CD4-positive, alpha-beta memory T cell (primary cell): Measurements from ENCODE around the gene RPS3A. TPM values are rescaled to one million over a fixed set of nuclear protein-coding genes. Genes with fewer than 3 reads are reported as not detected.
"Not testable (repeated sequence)": the region's sequence is repeated elsewhere in the genome, so short reads cannot be mapped to it uniquely, and the experiment has no call there.

ENCODE experiments used
- CTCF ChIA-PET: fragments of 350-600 bp; sonication (Branson Sonifier 250); formaldehyde crosslinking; loops from one replicate; lab custom pipeline; 2021; ENCODE audit warnings: inconsistent platforms; ENCODE audit not compliant: partially characterized antibody; lab: Charles Lee
- POLR2A ChIA-PET: fragments of 350-600 bp; sonication (Branson Sonifier 250); formaldehyde crosslinking; loops from one replicate; lab custom pipeline; 2021; ENCODE audit not compliant: partially characterized antibody; lab: Charles Lee
- DNase-seq, 5 donors: peaks; one replicate each; pipeline versions ENCODE4 v3.0.0 to v3.0.0-alpha.2; 2020 to 2022; ENCODE audit warnings: mixed read lengths in 1 of 5
- H3K27ac ChIP-seq: one replicate; pipeline ENCODE4 v1.7.0; 2013; ENCODE audit warnings: low read depth, low read length
- H3K27me3 ChIP-seq: 2 replicates; pipeline ENCODE4 v1.7.0; 2013; ENCODE audit warnings: mild to moderate bottlenecking, low read length, moderate library complexity; ENCODE audit not compliant: insufficient read depth
- H3K36me3 ChIP-seq: 2 replicates; pipeline ENCODE4 v1.7.0; 2013; ENCODE audit warnings: mild to moderate bottlenecking, low read length, moderate library complexity; ENCODE audit not compliant: insufficient read depth
- H3K4me1 ChIP-seq: 2 replicates; pipeline ENCODE4 v1.7.0; 2013; ENCODE audit warnings: mild to moderate bottlenecking, low read length, moderate library complexity; ENCODE audit not compliant: insufficient read depth
- H3K4me3 ChIP-seq, 2 donors: one replicate each; pipeline ENCODE4 v1.7.0; 2013; ENCODE audit warnings: low read length in 2 of 2, mild to moderate bottlenecking in 1 of 2
- H3K9me3 ChIP-seq, 2 donors: one replicate each; pipeline ENCODE4 v1.7.0; 2013; ENCODE audit warnings: low read length in 2 of 2, control low read depth in 1 of 2; ENCODE audit not compliant: control insufficient read depth in 1 of 2
- H3K27ac Mint-ChIP-seq, 7 donors: one replicate each; pipeline ENCODE4 v1.8.0; 2020 to 2021; ENCODE audit warnings: mixed read lengths in 7 of 7, mild to moderate bottlenecking in 6 of 7, inconsistent platforms in 3 of 7, moderate library complexity in 3 of 7
- H3K27me3 Mint-ChIP-seq, 2 donors: one replicate each; pipeline ENCODE4 v1.8.0; 2020 to 2021; ENCODE audit warnings: mixed read lengths in 2 of 2
- H3K36me3 Mint-ChIP-seq, 2 donors: one replicate each; pipeline ENCODE4 v1.8.0; 2020 to 2021; ENCODE audit warnings: mixed read lengths in 2 of 2, inconsistent platforms in 1 of 2, mild to moderate bottlenecking in 1 of 2
- H3K4me1 Mint-ChIP-seq, 4 donors: one replicate each; pipeline ENCODE4 v1.8.0; 2020 to 2021; ENCODE audit warnings: mixed read lengths in 4 of 4, mild to moderate bottlenecking in 1 of 4
- H3K4me3 Mint-ChIP-seq, 8 donors: one replicate each; pipeline ENCODE4 v1.8.0; 2020 to 2021; ENCODE audit warnings: mixed read lengths in 8 of 8, mild to moderate bottlenecking in 7 of 8, moderate library complexity in 6 of 8, inconsistent platforms in 3 of 8
- H3K9me3 Mint-ChIP-seq, 8 donors: one replicate each; pipeline ENCODE4 v1.8.0; 2020 to 2021; ENCODE audit warnings: mixed read lengths in 8 of 8, mild to moderate bottlenecking in 5 of 8, inconsistent platforms in 3 of 8, moderate library complexity in 1 of 8
- intact Hi-C: fragments of 100-400 bp; cut with micrococcal nuclease; formaldehyde crosslinking; loops from one replicate; pipeline ENCODE4 v1.15.1; 2023
- polyA plus RNA-seq, 2 donors: library from polyadenylated mRNA; unstranded; fragments of 300-500 nt; fragmentation: Illumina TruSeq; gene quantifications; one replicate each; pipeline ENCODE4 v1.2.3, GENCODE V29; 2021
- total RNA-seq, 2 experiments: library from RNA; stranded (reverse); gene quantifications; one replicate each; pipeline ENCODE4 v1.2.3, GENCODE V29; 2021

RPS3A gene
- total and polyA plus RNA-seq, 4 experiments from 2014 or later = 3,349 to 4,334 (median 4,088) TPM

DNA sequence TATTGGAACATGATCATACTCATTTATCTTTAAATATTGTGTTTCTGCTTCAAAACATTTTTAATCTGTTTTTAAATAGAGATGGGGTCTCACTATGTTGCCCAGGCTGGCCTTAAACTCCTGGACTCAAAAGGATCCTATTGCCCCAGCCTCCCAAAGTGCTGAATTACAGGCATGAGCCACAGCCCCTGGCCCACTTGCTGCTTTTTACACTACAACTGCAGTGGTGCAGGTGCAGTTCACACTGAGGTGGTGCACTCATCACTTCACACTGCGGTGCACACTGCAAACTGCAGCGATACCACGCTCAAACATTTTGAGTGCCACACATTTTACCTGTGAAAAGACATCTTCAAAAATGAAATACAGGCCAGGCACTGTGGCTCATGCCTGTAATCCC, 10.8 kb downstream of the RPS3A start:
- Histone ChIP-seq H3K27ac (no peak overlapping the region), H3K27me3 (no peaks in the 10 kb centered on the region), H3K4me3 (no peak overlapping the region), H3K36me3 (peaks cover 28% of the 10 kb centered on the region), H3K4me1 (no peaks in the 10 kb centered on the region), H3K9me3 (no peaks in the 10 kb centered on the region)
- Mint-ChIP-seq H3K9me3 (no peaks in the 10 kb centered on the region), H3K36me3 (peaks cover 31 to 49% of the 10 kb centered on the region in 2 donors), H3K27ac (no peak overlapping the region), H3K4me3 (no peak overlapping the region), H3K4me1 (peaks cover 1 to 5% (median 3%) of the 10 kb centered on the region in 4 donors), H3K27me3 (no peaks in the 10 kb centered on the region)
- CTCF ChIA-PET = no interaction called here
- POLR2A ChIA-PET = interaction anchor here (0.6 kb wide), 2 partner anchors 33 to 350 kb away, joined by 3 read pairs; no protein-coding TSS in a partner anchor
- DNase-seq = no peak
- intact Hi-C loops = loop anchor here (10.0 kb wide), 1 partner anchor 1975 kb away; no protein-coding TSS in a partner anchor

DNA sequence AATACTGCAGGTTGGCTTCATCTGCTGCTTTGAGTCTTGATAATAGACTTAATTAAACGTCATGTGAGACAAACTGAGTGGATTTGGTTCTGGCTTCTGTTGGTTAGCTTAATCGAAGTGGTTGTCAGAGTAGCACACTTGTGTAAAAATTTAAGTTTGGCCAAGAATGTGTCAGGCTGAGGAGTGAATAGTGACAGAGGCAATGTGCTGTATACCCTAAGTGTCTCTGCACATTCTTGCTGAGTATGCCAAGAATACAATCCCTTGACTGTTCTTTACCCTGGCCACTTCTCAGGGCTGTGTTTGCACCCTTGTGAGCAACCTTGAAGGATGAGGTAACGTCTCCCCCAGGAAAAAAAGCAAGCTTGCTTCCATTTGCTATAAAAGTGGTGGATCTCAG, 14.9 kb downstream of the RPS3A start:
- DNase-seq = no peak
- Histone ChIP-seq H3K4me3 (no peak overlapping the region), H3K27ac (no peak overlapping the region), H3K27me3 (no peaks in the 10 kb centered on the region), H3K4me1 (no peaks in the 10 kb centered on the region), H3K9me3 (no peaks in the 10 kb centered on the region), H3K36me3 (no peaks in the 10 kb centered on the region)
- intact Hi-C loops = loop anchor here (10.0 kb wide), 1 partner anchor 1970 kb away; no protein-coding TSS in a partner anchor
- ChIA-PET POLR2A (no interaction called here), CTCF (no interaction called here)
- Mint-ChIP-seq H3K4me1 (peaks cover 0 to 2% (median under 1%) of the 10 kb centered on the region in 4 donors), H3K36me3 (peaks cover 14 to 25% of the 10 kb centered on the region in 2 donors), H3K9me3 (no peaks in the 10 kb centered on the region), H3K27me3 (no peaks in the 10 kb centered on the region), H3K4me3 (no peak overlapping the region), H3K27ac (no peak overlapping the region)

- intact Hi-C loops = loop anchor here (5.0 to 10.0 kb wide), 3 partner anchors 247 to 1970 kb away; no protein-coding TSS in a partner anchor
- Mint-ChIP-seq H3K27ac (no peak overlapping the region), H3K36me3 (peaks cover 14 to 25% of the 10 kb centered on the region in 2 donors), H3K4me3 (no peak overlapping the region), H3K27me3 (no peaks in the 10 kb centered on the region), H3K4me1 (peaks cover 0 to 2% (median under 1%) of the 10 kb centered on the region in 4 donors), H3K9me3 (no peaks in the 10 kb centered on the region)
- Histone ChIP-seq H3K27ac (no peak overlapping the region), H3K27me3 (no peaks in the 10 kb centered on the region), H3K36me3 (no peaks in the 10 kb centered on the region), H3K4me1 (no peaks in the 10 kb centered on the region), H3K9me3 (no peaks in the 10 kb centered on the region), H3K4me3 (no peak overlapping the region)
- ChIA-PET CTCF (interaction anchor here (1.1 kb wide), 1 partner anchor 10 kb away, joined by 3 read pairs; no protein-coding TSS in a partner anchor), POLR2A (interaction anchor here (0.8 kb wide), 1 partner anchor 10 kb away, joined by 3 read pairs; no protein-coding TSS in a partner anchor)
- DNase-seq = no peak
These were observed 15.6 kb downstream of the RPS3A start for GRCh38 chr4:151114986-151115385.

DNA sequence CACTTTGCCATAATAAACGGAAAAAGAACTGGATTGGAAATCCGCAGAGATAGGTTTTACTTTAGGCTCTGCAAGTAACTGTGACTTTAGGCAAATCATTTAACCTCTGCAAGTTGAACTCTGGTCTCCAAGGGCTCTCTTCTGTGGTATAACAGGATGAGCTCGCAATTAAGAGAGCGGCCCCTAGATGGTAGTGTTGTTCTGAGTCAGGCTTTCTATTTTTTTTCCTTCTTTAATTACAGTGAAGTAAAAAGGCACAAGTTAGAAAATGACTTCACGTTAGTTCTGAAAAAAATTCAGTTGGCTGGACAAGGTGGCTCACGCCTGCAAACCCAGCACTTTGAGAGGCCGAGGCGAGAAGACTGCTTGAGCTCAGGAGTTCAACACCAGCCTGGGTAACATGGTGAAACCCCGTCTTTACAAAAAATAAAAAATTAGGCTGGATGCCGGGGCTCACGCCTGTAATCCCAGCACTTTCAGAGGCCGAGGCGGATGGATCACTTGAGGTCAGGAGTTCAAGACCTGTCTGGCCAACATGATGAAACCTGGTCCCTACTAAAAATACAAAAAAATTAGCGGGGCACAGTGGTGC, 18.0 kb downstream of the RPS3A start:
- no peak overlapping the region for H3K27ac ChIP-seq
- intact Hi-C loops = loop anchor here (1.0 to 10.0 kb wide), 5 partner anchors 245 to 1967 kb away; no protein-coding TSS in a partner anchor
- Mint-ChIP-seq H3K27me3 (no peaks in the 10 kb centered on the region), H3K4me3 (no peak overlapping the region), H3K27ac (no peak overlapping the region), H3K36me3 (peaks cover 14 to 20% of the 10 kb centered on the region in 2 donors), H3K9me3 (no peaks in the 10 kb centered on the region), H3K4me1 (peaks cover 0 to 4% (median 2%) of the 10 kb centered on the region in 4 donors)
- no peaks in the 10 kb centered on the region for H3K9me3 ChIP-seq
- CTCF ChIA-PET = interaction anchor here (0.5 to 2.1 kb wide), 8 partner anchors 11 to 1522 kb away, joined by 3 to 9 read pairs (median 3); partner anchors contain the start of gene RPS3A
- H3K4me3 ChIP-seq = no peak overlapping the region
- POLR2A ChIA-PET = interaction anchor here (0.5 to 0.9 kb wide), 2 partner anchors 9 to 17 kb away, joined by 4 read pairs; no protein-coding TSS in a partner anchor
- DNase-seq = peak; percentile 37 to 49 (median 45)
- H3K27me3 ChIP-seq = no peaks in the 10 kb centered on the region
- no peaks in the 10 kb centered on the region for H3K36me3 ChIP-seq
- no peaks in the 10 kb centered on the region for H3K4me1 ChIP-seq

DNA sequence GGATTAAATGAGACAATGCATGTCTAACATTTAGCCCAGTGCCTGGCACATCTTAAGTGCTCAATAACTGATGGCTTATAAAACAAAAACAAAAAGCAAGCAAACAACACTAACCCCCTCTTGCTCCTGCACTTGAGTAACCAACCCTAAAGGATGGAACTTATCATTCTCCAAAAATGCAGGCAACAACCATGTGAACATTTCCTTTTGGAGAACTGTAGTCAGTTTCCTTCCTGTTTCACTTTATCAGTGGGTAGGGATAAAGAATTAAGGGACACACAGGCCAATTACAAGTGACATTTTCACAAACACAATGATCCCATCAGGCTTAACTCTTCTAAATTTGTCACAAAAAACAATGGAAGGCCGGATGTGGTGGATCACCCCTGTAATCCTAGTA, 30.4 kb downstream of the RPS3A start:
- DNase-seq = no peak
- Mint-ChIP-seq H3K27ac (no peak overlapping the region), H3K4me1 (no peaks in the 10 kb centered on the region), H3K4me3 (no peak overlapping the region), H3K9me3 (no peaks in the 10 kb centered on the region), H3K36me3 (no peaks in the 10 kb centered on the region), H3K27me3 (peaks cover 0 to 1% of the 10 kb centered on the region in 2 donors)
- Histone ChIP-seq H3K36me3 (no peaks in the 10 kb centered on the region), H3K4me1 (no peaks in the 10 kb centered on the region), H3K4me3 (no peak overlapping the region), H3K9me3 (no peaks in the 10 kb centered on the region), H3K27ac (no peak overlapping the region), H3K27me3 (no peaks in the 10 kb centered on the region)
- intact Hi-C loops = no loop called here
- POLR2A ChIA-PET = no interaction called here
- CTCF ChIA-PET = no interaction called here

GRCh38 chr4:151133311-151133710, 33.9 kb downstream of the RPS3A start:
- Histone ChIP-seq H3K27ac (no peak overlapping the region), H3K4me1 (no peaks in the 10 kb centered on the region), H3K9me3 (no peaks in the 10 kb centered on the region), H3K27me3 (no peaks in the 10 kb centered on the region), H3K36me3 (no peaks in the 10 kb centered on the region), H3K4me3 (no peak overlapping the region)
- Mint-ChIP-seq H3K9me3 (no peaks in the 10 kb centered on the region), H3K4me1 (no peaks in the 10 kb centered on the region), H3K27ac (no peak overlapping the region), H3K36me3 (no peaks in the 10 kb centered on the region), H3K4me3 (no peak overlapping the region), H3K27me3 (peaks cover 0 to 1% of the 10 kb centered on the region in 2 donors)
- intact Hi-C loops = no loop called here
- CTCF ChIA-PET = no interaction called here
- DNase-seq = no peak
- POLR2A ChIA-PET = no interaction called here

GRCh38 chr4:151136048-151136447, 36.6 kb downstream of the RPS3A start:
- H3K4me1 ChIP-seq, H3K9me3 Mint-ChIP-seq, intact Hi-C loops, H3K27me3 ChIP-seq, H3K4me3 ChIP-seq, POLR2A ChIA-PET, H3K9me3 ChIP-seq, H3K27ac ChIP-seq, H3K4me1 Mint-ChIP-seq, H3K36me3 Mint-ChIP-seq, H3K27me3 Mint-ChIP-seq, H3K36me3 ChIP-seq, DNase-seq, H3K4me3 Mint-ChIP-seq, H3K27ac Mint-ChIP-seq, CTCF ChIA-PET: not testable (repeated sequence)
